NCI-H1048 (cell line): ENCODE data around the gene HS3ST4.

ENCODE experiments used
- DNase-seq: peaks from one replicate; lab custom pipeline; 2025; lab: John Stamatoyannopoulos, UW

The HS3ST4 gene

GRCh38 chr16:25827709-25828108 is 135.9 kb downstream of the HS3ST4 start:
- DNase-seq, result no peak

GRCh38 chr16:25828510-25828909 is 136.8 kb downstream of the HS3ST4 start:
- DNase-seq, result no peak

GRCh38 chr16:25832291-25832690 is 140.5 kb downstream of the HS3ST4 start:
- no peak for DNase-seq

- DNase-seq, result no peak
Observed at GRCh38 chr16:25834101-25834500, 142.3 kb downstream of the HS3ST4 start.

GRCh38 chr16:25835126-25835525 is 143.4 kb downstream of the HS3ST4 start:
- DNase-seq, result no peak

GRCh38 chr16:25838724-25839186 is 147.0 kb downstream of the HS3ST4 start:
- DNase-seq, result peak; percentile 1

GRCh38 chr16:25841761-25842160 is 150.0 kb downstream of the HS3ST4 start:
- DNase-seq, result no peak

- no peak for DNase-seq
Observed at GRCh38 chr16:25845901-25846300, 154.1 kb downstream of the HS3ST4 start.

GRCh38 chr16:25854141-25854540 is 162.4 kb downstream of the HS3ST4 start:
- no peak for DNase-seq

- DNase-seq, result no peak
Observed at GRCh38 chr16:25855063-25855462, 163.3 kb downstream of the HS3ST4 start.

- DNase-seq, result no peak
Observed at GRCh38 chr16:25855818-25856217, 164.1 kb downstream of the HS3ST4 start.

- DNase-seq, result no peak
Observed at GRCh38 chr16:25859645-25860044, 167.9 kb downstream of the HS3ST4 start.

GRCh38 chr16:25867041-25867440 is 175.3 kb downstream of the HS3ST4 start:
- DNase-seq, result no peak

GRCh38 chr16:25868106-25868505 is 176.3 kb downstream of the HS3ST4 start:
- no peak for DNase-seq

GRCh38 chr16:25868706-25869370 is 177.1 kb downstream of the HS3ST4 start:
- no peak for DNase-seq

GRCh38 chr16:25872369-25873070 is 180.8 kb downstream of the HS3ST4 start:
- no peak for DNase-seq

GRCh38 chr16:25874196-25874595 is 182.4 kb downstream of the HS3ST4 start:
- no peak for DNase-seq

- no peak for DNase-seq
Observed at GRCh38 chr16:25875956-25876598, 184.3 kb downstream of the HS3ST4 start.

- no peak for DNase-seq
Observed at GRCh38 chr16:25877103-25877502, 185.3 kb downstream of the HS3ST4 start.

- no peak for DNase-seq
Observed at GRCh38 chr16:25886598-25886997, 194.8 kb downstream of the HS3ST4 start.

- DNase-seq, result no peak
Observed at GRCh38 chr16:25888868-25889267, 197.1 kb downstream of the HS3ST4 start.

GRCh38 chr16:25893332-25893731 is 201.6 kb downstream of the HS3ST4 start:
- DNase-seq, result no peak

GRCh38 chr16:25894093-25894492 is 202.3 kb downstream of the HS3ST4 start:
- DNase-seq, result no peak
